ENCODE results near the gene TBC1D22A. TPM values are rescaled to one million over a fixed set of nuclear protein-coding genes. Genes with fewer than 3 reads are reported as not detected.

The TBC1D22A gene
- total RNA-seq, 4 donors from 2014 or later: 15.6 to 21.7 (median 20.5) TPM

DNA sequence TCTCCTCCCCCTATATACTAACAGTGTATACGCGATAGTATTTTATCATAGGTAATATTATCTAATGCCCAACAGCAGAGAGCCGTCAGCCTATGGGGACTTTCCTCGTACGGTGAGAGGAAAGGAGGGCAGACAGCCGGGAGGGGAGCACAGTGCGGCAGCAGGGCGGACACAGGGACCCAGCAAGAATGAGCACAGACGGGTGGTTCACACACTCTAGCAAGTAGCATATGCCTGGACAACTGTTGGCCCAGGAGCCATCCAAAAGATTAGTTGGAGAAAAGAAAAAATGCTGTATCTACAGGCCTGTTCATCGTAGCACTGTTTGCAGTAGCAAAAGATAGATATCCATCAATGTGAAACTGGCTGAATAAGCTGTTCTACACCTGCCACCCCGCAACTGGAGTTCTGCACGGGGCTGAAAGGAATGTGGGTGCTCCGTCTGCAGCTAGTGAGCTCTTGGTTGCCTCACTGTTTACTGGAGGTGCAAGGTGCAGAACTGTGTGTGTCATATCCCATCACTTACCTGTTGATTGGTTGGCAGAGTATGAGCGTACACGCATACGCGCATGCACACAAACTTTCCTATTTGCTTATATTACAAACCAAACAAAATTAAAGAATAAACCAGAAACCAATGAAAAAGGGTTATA lies 324.3 kb downstream of the TBC1D22A start:
- H3K27ac ChIP-seq: no peak overlapping the region
- no peaks in the 10 kb centered on the region for H3K9me3 ChIP-seq
- intact Hi-C loops (cut with DNase I): no loop called here
- TF ChIP-seq, protein P1, sequence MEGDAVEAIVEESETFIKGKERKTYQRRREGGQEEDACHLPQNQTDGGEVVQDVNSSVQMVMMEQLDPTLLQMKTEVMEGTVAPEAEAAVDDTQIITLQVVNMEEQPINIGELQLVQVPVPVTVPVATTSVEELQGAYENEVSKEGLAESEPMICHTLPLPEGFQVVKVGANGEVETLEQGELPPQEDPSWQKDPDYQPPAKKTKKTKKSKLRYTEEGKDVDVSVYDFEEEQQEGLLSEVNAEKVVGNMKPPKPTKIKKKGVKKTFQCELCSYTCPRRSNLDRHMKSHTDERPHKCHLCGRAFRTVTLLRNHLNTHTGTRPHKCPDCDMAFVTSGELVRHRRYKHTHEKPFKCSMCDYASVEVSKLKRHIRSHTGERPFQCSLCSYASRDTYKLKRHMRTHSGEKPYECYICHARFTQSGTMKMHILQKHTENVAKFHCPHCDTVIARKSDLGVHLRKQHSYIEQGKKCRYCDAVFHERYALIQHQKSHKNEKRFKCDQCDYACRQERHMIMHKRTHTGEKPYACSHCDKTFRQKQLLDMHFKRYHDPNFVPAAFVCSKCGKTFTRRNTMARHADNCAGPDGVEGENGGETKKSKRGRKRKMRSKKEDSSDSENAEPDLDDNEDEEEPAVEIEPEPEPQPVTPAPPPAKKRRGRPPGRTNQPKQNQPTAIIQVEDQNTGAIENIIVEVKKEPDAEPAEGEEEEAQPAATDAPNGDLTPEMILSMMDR (IDR thresholded peaks at IDR 0.05): no peak
- TF ChIP-seq POLR2A (IDR thresholded peaks at IDR 0.05): no peak
- no peak for DNase-seq
- 91 to 93% methylated on average over 16 to 17 of the region's 17 CpGs for WGBS, 2 donors
- no peak overlapping the region for H3K4me3 ChIP-seq
- no peaks in the 10 kb centered on the region for H3K27me3 ChIP-seq
- no peaks in the 10 kb centered on the region for H3K36me3 ChIP-seq
- H3K4me1 ChIP-seq: peaks cover 0 to 20% (median 0%) of the 10 kb centered on the region in 3 donors

DNA sequence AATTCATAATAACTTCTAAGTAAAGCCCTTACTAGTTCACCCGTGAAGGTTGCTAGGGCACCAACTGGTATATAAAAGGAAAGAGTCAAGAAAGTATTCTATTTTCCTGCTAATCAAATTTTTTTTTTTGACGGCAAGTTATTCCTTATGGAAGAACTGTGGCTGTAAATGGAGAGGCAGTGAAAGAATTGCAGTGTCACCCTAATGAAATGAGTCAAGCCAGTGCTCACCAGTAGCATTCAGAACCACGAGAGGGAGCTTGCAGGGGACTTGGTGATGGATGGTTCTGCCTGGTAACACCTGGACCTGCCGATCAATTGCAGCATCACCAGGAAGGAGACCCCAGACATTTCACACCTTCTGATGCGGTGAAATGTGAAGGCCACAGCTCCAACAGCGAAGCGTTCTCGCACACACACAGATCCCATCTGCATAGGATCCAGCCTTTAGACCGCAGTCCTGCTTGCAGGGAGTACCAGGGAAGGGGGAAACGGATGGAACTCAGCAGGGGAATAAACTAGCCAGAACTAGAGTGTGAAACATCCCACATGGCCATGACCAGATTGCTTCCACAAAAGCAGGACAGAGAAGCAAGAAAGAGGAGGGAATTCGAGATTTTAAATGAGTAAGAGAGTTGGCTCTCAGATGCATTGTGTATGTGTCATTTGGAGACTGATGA lies 326.2 kb downstream of the TBC1D22A start:
- no peaks in the 10 kb centered on the region for H3K9me3 ChIP-seq
- H3K36me3 ChIP-seq: no peaks in the 10 kb centered on the region
- TF ChIP-seq, protein P1 (IDR thresholded peaks at IDR 0.05): no peak
- TF ChIP-seq POLR2A (IDR thresholded peaks at IDR 0.05): no peak
- no peak for DNase-seq
- 58 to 65% methylated on average over 5 to 7 of the region's 11 CpGs for WGBS, 2 donors
- H3K4me1 ChIP-seq: peaks cover 0 to 36% (median 0%) of the 10 kb centered on the region in 3 donors
- intact Hi-C loops (cut with DNase I): no loop called here
- H3K4me3 ChIP-seq: no peak overlapping the region
- H3K27me3 ChIP-seq: no peaks in the 10 kb centered on the region
- no peak overlapping the region for H3K27ac ChIP-seq

DNA sequence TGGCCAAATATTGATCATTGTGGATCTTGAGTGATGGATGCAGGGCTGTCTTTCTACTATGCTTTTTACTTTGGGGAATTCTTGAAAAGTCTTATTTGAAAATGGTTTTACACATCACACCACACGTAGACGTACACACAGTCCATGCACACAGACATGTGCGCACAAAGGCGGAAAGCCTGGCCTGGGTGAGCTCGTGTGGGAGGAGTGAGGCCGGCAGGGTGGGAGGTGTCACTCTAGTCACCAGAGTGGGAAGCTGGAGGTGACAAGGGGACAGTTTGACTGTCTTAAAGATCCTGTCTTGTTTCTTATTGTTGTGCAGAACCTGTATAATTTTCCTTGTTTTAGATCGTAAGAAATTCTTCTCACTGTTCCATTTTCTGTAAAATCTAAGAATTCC lies 326.9 kb downstream of the TBC1D22A start:
- Histone ChIP-seq H3K36me3 (no peaks in the 10 kb centered on the region), H3K4me3 (no peak overlapping the region), H3K27ac (no peak overlapping the region), H3K9me3 (no peaks in the 10 kb centered on the region), H3K27me3 (no peaks in the 10 kb centered on the region), H3K4me1 (peaks cover 0 to 38% (median 0%) of the 10 kb centered on the region in 3 donors)
- 85% methylated on average over 7 of the region's 7 CpGs for WGBS, 2 donors
- no peak for DNase-seq
- TF ChIP-seq, protein P1 (IDR thresholded peaks at IDR 0.05): no peak
- no peak for TF ChIP-seq POLR2A (IDR thresholded peaks at IDR 0.05)
- intact Hi-C loops (cut with DNase I): no loop called here

- DNase-seq: no peak
- H3K36me3 ChIP-seq: no peaks in the 10 kb centered on the region
- no peaks in the 10 kb centered on the region for H3K27me3 ChIP-seq
- 77 to 78% methylated on average over 6 to 17 of the region's 21 CpGs for WGBS, 2 donors
- H3K9me3 ChIP-seq: no peaks in the 10 kb centered on the region
- TF ChIP-seq POLR2A (IDR thresholded peaks at IDR 0.05): no peak
- TF ChIP-seq, protein P1 (IDR thresholded peaks at IDR 0.05): no peak
- H3K4me1 ChIP-seq: peaks cover 0 to 44% (median 0%) of the 10 kb centered on the region in 3 donors
- intact Hi-C loops (cut with DNase I): no loop called here
- H3K27ac ChIP-seq: peak overlapping the region in 1 of 4 donors; percentile 29
- H3K4me3 ChIP-seq: peak overlapping the region in 3 of 4 donors; percentile 40 to 61 (median 42)
Measured at GRCh38 chr22:47089796-47090460, 327.5 kb downstream of the TBC1D22A start.
